H9 (cell line): ENCODE measurements around the gene CACNA2D3. TPM values are rescaled to one million over a fixed set of nuclear protein-coding genes. Genes with fewer than 3 reads are reported as not detected.

Source experiments
- DNase-seq: peaks from one replicate; pipeline ENCODE4 v3.0.0-alpha.2; 2017
- H2AFZ ChIP-seq: one replicate; pipeline ENCODE4 v1.6.1; 2013; ENCODE audit warnings: mild to moderate bottlenecking, low read length, control low read depth, moderate library complexity
- H2AK5ac ChIP-seq: 2 replicates; pipeline ENCODE4 v1.6.1; 2013; ENCODE audit warnings: low read length, control low read depth, mixed read lengths; ENCODE audit not compliant: insufficient read length
- H2BK120ac ChIP-seq: one replicate; pipeline ENCODE4 v1.6.1; 2013; ENCODE audit warnings: low read depth, mild to moderate bottlenecking, low read length, control low read depth, inconsistent platforms; ENCODE audit not compliant: poor library complexity, severe bottlenecking
- H2BK12ac ChIP-seq: 2 replicates; pipeline ENCODE4 v1.6.1; 2013; ENCODE audit warnings: low read length, control low read depth, mixed read lengths, low read depth; ENCODE audit not compliant: insufficient read length
- H2BK15ac ChIP-seq: 2 replicates; pipeline ENCODE4 v1.6.1; 2013; ENCODE audit warnings: low read depth, low read length, control low read depth
- H2BK20ac ChIP-seq: one replicate; pipeline ENCODE4 v1.6.1; 2013; ENCODE audit warnings: low read depth, mild to moderate bottlenecking, low read length, control low read depth, inconsistent platforms; ENCODE audit not compliant: poor library complexity, severe bottlenecking
- H2BK5ac ChIP-seq: 2 replicates; pipeline ENCODE4 v1.6.1; 2013; ENCODE audit warnings: low read length, control low read depth, mixed read lengths; ENCODE audit not compliant: insufficient read length
- H3K14ac ChIP-seq: 2 replicates; pipeline ENCODE4 v1.6.1; 2013; ENCODE audit warnings: low read length, control low read depth; ENCODE audit not compliant: insufficient read depth
- H3K18ac ChIP-seq: 2 replicates; pipeline ENCODE4 v1.6.1; 2013; ENCODE audit warnings: low read depth, mild to moderate bottlenecking, mixed read lengths, low read length, control low read depth; ENCODE audit not compliant: insufficient read length
- H3K23ac ChIP-seq: 2 replicates; pipeline ENCODE4 v1.6.1; 2013; ENCODE audit warnings: low read length, control low read depth, mixed read lengths, low read depth; ENCODE audit not compliant: insufficient read length
- H3K23me2 ChIP-seq: 2 replicates; pipeline ENCODE4 v1.6.1; 2013; ENCODE audit warnings: low read depth, mild to moderate bottlenecking, mixed read lengths, low read length, control low read depth; ENCODE audit not compliant: insufficient read length, poor library complexity, severe bottlenecking
- H3K27ac ChIP-seq: 2 replicates; pipeline ENCODE4 v1.5.1; 2013; ENCODE audit warnings: low read length, control low read depth, mixed read lengths, low read depth; ENCODE audit not compliant: insufficient read length
- H3K27me3 ChIP-seq: 2 replicates; pipeline ENCODE4 v1.6.1; 2013; ENCODE audit warnings: low read length, control low read depth, inconsistent platforms; ENCODE audit not compliant: insufficient read depth
- H3K4ac ChIP-seq: 2 replicates; pipeline ENCODE4 v1.6.1; 2013; ENCODE audit warnings: low read depth, mild to moderate bottlenecking, control low read depth, inconsistent platforms, low read length, moderate library complexity
- H3K4me1 ChIP-seq: 2 replicates; pipeline ENCODE4 v1.6.1; 2013; ENCODE audit warnings: low read length, control low read depth, inconsistent platforms; ENCODE audit not compliant: insufficient read depth
- H3K4me2 ChIP-seq: 2 replicates; pipeline ENCODE4 v1.6.1; 2013; ENCODE audit warnings: low read length, control low read depth, mixed read lengths; ENCODE audit not compliant: insufficient read length, insufficient read depth
- H3K56ac ChIP-seq: 2 replicates; pipeline ENCODE4 v1.6.1; 2013; ENCODE audit warnings: low read depth, mild to moderate bottlenecking, mixed read lengths, low read length, control low read depth; ENCODE audit not compliant: insufficient read length
- H3K79me1 ChIP-seq: 2 replicates; pipeline ENCODE4 v1.6.1; 2013; ENCODE audit warnings: low read depth, mild to moderate bottlenecking, moderate library complexity, low read length, control low read depth, inconsistent platforms; ENCODE audit not compliant: insufficient read depth, poor library complexity, severe bottlenecking
- H3K79me2 ChIP-seq: 2 replicates; pipeline ENCODE4 v1.6.1; 2013; ENCODE audit warnings: low read length, control low read depth, inconsistent platforms; ENCODE audit not compliant: insufficient read depth
- H3K9ac ChIP-seq: 2 replicates; pipeline ENCODE4 v1.6.1; 2013; ENCODE audit warnings: low read length, control low read depth, mixed read lengths; ENCODE audit not compliant: insufficient read length; ENCODE audit errors: extremely low read depth
- H3K9me3 ChIP-seq: one replicate; pipeline ENCODE4 v1.6.1; 2013; ENCODE audit warnings: low read depth, low read length, inconsistent platforms; ENCODE audit not compliant: control insufficient read depth
- H3T11ph ChIP-seq: one replicate; pipeline ENCODE4 v1.6.1; 2013; ENCODE audit warnings: mild to moderate bottlenecking, low read length, control low read depth, inconsistent platforms
- H4K20me1 ChIP-seq: one replicate; pipeline ENCODE4 v1.6.1; 2013; ENCODE audit not compliant: control insufficient read depth, insufficient read length, insufficient read depth
- H4K5ac ChIP-seq: 2 replicates; pipeline ENCODE4 v1.6.1; 2013; ENCODE audit warnings: low read depth, mild to moderate bottlenecking, mixed read lengths, low read length, control low read depth; ENCODE audit not compliant: insufficient read length
- H4K8ac ChIP-seq: replicated peaks from 2 replicates; pipeline ENCODE4 v1.6.1; 2013; ENCODE audit warnings: low read length, control low read depth, mixed read lengths, low read depth; ENCODE audit not compliant: insufficient read length
- H4K91ac ChIP-seq: 2 replicates; pipeline ENCODE4 v1.6.1; 2013; ENCODE audit warnings: low read depth, mild to moderate bottlenecking, moderate library complexity, mixed read lengths, low read length, control low read depth; ENCODE audit not compliant: insufficient read length
- H3K27ac Mint-ChIP-seq, 3 experiments: 2 replicates in 2 of 3; 3 replicates in 1 of 3; pipeline ENCODE4 v1.8.0; 2020 to 2021; ENCODE audit warnings: mixed read lengths in 3 of 3, mild to moderate bottlenecking in 1 of 3, moderate library complexity in 1 of 3
- H3K27me3 Mint-ChIP-seq: 2 replicates; pipeline ENCODE4 v1.8.0; 2021; ENCODE audit warnings: low read depth, mild to moderate bottlenecking, moderate library complexity, mixed read lengths
- H3K36me3 Mint-ChIP-seq, 3 experiments: 2 replicates in 2 of 3; 3 replicates in 1 of 3; pipeline ENCODE4 v1.8.0; 2020 to 2021; ENCODE audit warnings: low read depth in 3 of 3, mixed read lengths in 3 of 3; ENCODE audit not compliant: insufficient read depth in 1 of 3
- H3K4me1 Mint-ChIP-seq, 2 experiments: 2 replicates each; pipeline ENCODE4 v1.8.0; 2020; ENCODE audit warnings: mixed read lengths in 2 of 2
- H3K4me3 Mint-ChIP-seq, 2 experiments: 2 replicates in 1 of 2; 3 replicates in 1 of 2; pipeline ENCODE4 v1.8.0; 2020 to 2021; ENCODE audit warnings: mild to moderate bottlenecking in 2 of 2, mixed read lengths in 2 of 2, moderate library complexity in 1 of 2
- H3K9me3 Mint-ChIP-seq, 2 experiments: 2 replicates in 1 of 2; 3 replicates in 1 of 2; pipeline ENCODE4 v1.8.0; 2020; ENCODE audit warnings: mild to moderate bottlenecking in 2 of 2, mixed read lengths in 2 of 2, moderate library complexity in 1 of 2
- CTCF ChIP-seq: fragments of 200-600 bp; sonication (generic); conservative IDR thresholded peaks from 3 replicates; pipeline ENCODE4 v1.8.0; 2021; ENCODE audit warnings: antibody characterized with exemption, mild to moderate bottlenecking
- total RNA-seq: library from RNA; stranded (reverse); gene quantifications from 2 replicates; pipeline ENCODE4 v1.2.1, GENCODE V29; 2021

CACNA2D3 gene
- total RNA-seq, 1 experiment from 2014 or later, result 3.2 TPM

GRCh38 chr3:54801977-54802376, 679.6 kb downstream of the CACNA2D3 start:
- H3K18ac ChIP-seq, result no peak overlapping the region
- no peak overlapping the region for H3K27ac ChIP-seq
- no peaks in the 10 kb centered on the region for H3K79me2 ChIP-seq
- peaks cover 2% of the 10 kb centered on the region; the same call in 1 of the 2 replicates for H3K4me1 ChIP-seq
- no peak overlapping the region for H3T11ph ChIP-seq
- H2BK5ac ChIP-seq, result no peak overlapping the region
- no peaks in the 10 kb centered on the region for H4K20me1 ChIP-seq
- H3K9me3 Mint-ChIP-seq, result peaks cover 23 to 30% of the 10 kb centered on the region in 2 experiments
- no peaks in the 10 kb centered on the region for H3K79me1 ChIP-seq
- no peak overlapping the region for H3K14ac ChIP-seq
- H3K9me3 ChIP-seq, result peaks cover 4% of the 10 kb centered on the region
- no peak overlapping the region for H3K23ac ChIP-seq
- H2BK20ac ChIP-seq, result no peak overlapping the region
- no peak for TF ChIP-seq CTCF
- no peak overlapping the region for H4K5ac ChIP-seq
- peaks cover 17 to 20% of the 10 kb centered on the region in 2 experiments for H3K4me1 Mint-ChIP-seq
- no peak overlapping the region for H2AFZ ChIP-seq
- H4K91ac ChIP-seq, result no peak overlapping the region
- H3K4ac ChIP-seq, result no peak overlapping the region
- no peak overlapping the region for H3K27ac Mint-ChIP-seq
- H2BK120ac ChIP-seq, result no peak overlapping the region
- peaks cover 6% of the 10 kb centered on the region for H3K27me3 Mint-ChIP-seq
- no peak overlapping the region for H4K8ac ChIP-seq
- H3K4me2 ChIP-seq, result no peak overlapping the region
- DNase-seq, result no peak
- no peak overlapping the region for H3K4me3 Mint-ChIP-seq
- H3K56ac ChIP-seq, result no peak overlapping the region
- H3K9ac ChIP-seq, result no peak overlapping the region
- H2BK12ac ChIP-seq, result no peak overlapping the region
- H3K23me2 ChIP-seq, result no peaks in the 10 kb centered on the region
- no peak overlapping the region for H2AK5ac ChIP-seq
- H3K36me3 Mint-ChIP-seq, result peaks cover 4 to 30% (median 23%) of the 10 kb centered on the region in 3 experiments
- no peaks in the 10 kb centered on the region for H3K27me3 ChIP-seq
- no peak overlapping the region for H2BK15ac ChIP-seq
